ENCODE data around the gene ESRRA. TPM values are rescaled to one million over a fixed set of nuclear protein-coding genes. Genes with fewer than 3 reads are reported as not detected.

Gene ESRRA
- total and polyA plus RNA-seq, 2 of the 13 experiments (the other 11 are each of a cell fraction or from before 2014, with no cell fraction given), result 18.1 to 36.3 TPM

GRCh38 chr11:64355078-64355940, 50.0 kb downstream of the ESRRA start:
- H3K79me2 ChIP-seq (ENCODE audit: insufficient read depth, low read length), result no peaks in the 10 kb centered on the region
- POLR2A ChIA-PET, result interaction anchor here (0.6 to 6.5 kb wide), 12 partner anchors 8 to 1380 kb away, joined by 3 to 61 read pairs (median 4); partner anchors contain the start of genes ESRRA, PRDX5, RTN3 and TRMT112
- CTCF ChIA-PET (ENCODE audit: low intra/inter-chr PET ratio, low total read pairs), result interaction anchor here (0.7 to 1.2 kb wide), 5 partner anchors 10 to 49 kb away, joined by 3 to 4 read pairs (median 3); partner anchors contain the start of genes PRDX5 and TRMT112
- FAIRE-seq (peak; percentile 64), DNase-seq (ENCODE audit: low spot score) (peak; percentile 79), ATAC-seq (peak; percentile 72)
- peaks cover 56% of the 10 kb centered on the region for H3K4me1 ChIP-seq (ENCODE audit: insufficient read depth, low read length)
- in situ Hi-C loops (cut with HindIII; ENCODE audit: extremely low pct_ligation_motif_present, low pct_unique_long_range_greater_than_20kb), result no loop called here
- peak overlapping the region; percentile 42 for H3K27ac ChIP-seq (ENCODE audit: extremely low read length, insufficient read depth, low read length)
- H3K9ac ChIP-seq (ENCODE audit: insufficient read depth, low read depth, low read length), result peak overlapping the region; percentile 67
- 10% methylated on average over 14 of the region's 23 CpGs for WGBS (ENCODE audit: low lambda C conversion rate)
- no peaks in the 10 kb centered on the region; a peak in 1 of 5 replicates for H3K36me3 ChIP-seq (replicated peaks in 1 of 2; ENCODE audit: control insufficient read depth in 1 of 2, insufficient read depth in 2 of 2, low read length in 2 of 2)
- peak overlapping the region; percentile 53 to 78 (median 56) for H3K4me3 ChIP-seq (replicated peaks in 1 of 3; ENCODE audit: insufficient read depth in 1 of 3, low read depth in 2 of 3, low read length in 3 of 3)
- H4K20me1 ChIP-seq (ENCODE audit: insufficient read depth, low read length), result no peaks in the 10 kb centered on the region
- TSS peak; percentile 67 for BruUV-seq (replicated peaks)
- intact Hi-C loops (cut with micrococcal nuclease; ENCODE audit: unreplicated experiment), result no loop called here
- H3K9me3 ChIP-seq (ENCODE audit: low read length), result no peaks in the 10 kb centered on the region
- H3K4me2 ChIP-seq (ENCODE audit: low read depth, low read length), result peak overlapping the region; percentile 99
- H3K27me3 ChIP-seq (ENCODE audit: control insufficient read depth in 1 of 2, insufficient read depth in 2 of 2, low read length in 2 of 2), result peaks cover 0 to 26% of the 10 kb centered on the region in 2 experiments; a peak in 2 of 5 replicates
- no peak overlapping the region for H2AFZ ChIP-seq (ENCODE audit: low read length)
- TF ChIP-seq ZNF12 (CRISPR knock-in tag; IDR thresholded peaks at IDR 0.05) (no peak), PLRG1 (conservative IDR thresholded peaks at IDR 0.05) (no peak), KAT7 (CRISPR knock-in tag; IDR thresholded peaks at IDR 0.05; ENCODE audit: borderline replicate concordance) (0 out of 2 replicates have a peak, but pooled peaks have one; percentile 40), CREB1 (IDR thresholded peaks at IDR 0.05) (no peak), CREB1 (CRISPR knock-in tag; IDR thresholded peaks at IDR 0.05) (no peak), U2AF1 (optimal IDR thresholded peaks at IDR 0.05; ENCODE audit: low read depth, low read length) (no peak), THRA (CRISPR knock-in tag; IDR thresholded peaks at IDR 0.05; ENCODE audit: borderline replicate concordance) (no peak), ZNF510 (CRISPR knock-in tag; IDR thresholded peaks at IDR 0.05; ENCODE audit: low read depth) (no peak), NPAS2 (CRISPR knock-in tag; IDR thresholded peaks at IDR 0.05; ENCODE audit: borderline replicate concordance) (no peak), SOX5 (CRISPR knock-in tag; IDR thresholded peaks at IDR 0.05; ENCODE audit: borderline replicate concordance) (no peak), GLI4 (CRISPR knock-in tag; IDR thresholded peaks at IDR 0.05; ENCODE audit: borderline replicate concordance) (no peak), JUN (CRISPR knock-in tag; IDR thresholded peaks at IDR 0.05) (no peak), JDP2 (CRISPR knock-in tag; IDR thresholded peaks at IDR 0.05; ENCODE audit: borderline replicate concordance) (no peak), ZMYM4 (CRISPR knock-in tag; IDR thresholded peaks at IDR 0.05) (no peak; the same call in 1 of the 2 replicates), ARHGAP35 (CRISPR knock-in tag; IDR thresholded peaks at IDR 0.05; ENCODE audit: borderline replicate concordance) (no peak), CBX5 (CRISPR knock-in tag; IDR thresholded peaks at IDR 0.05; ENCODE audit: borderline replicate concordance) (peak; percentile 48; the same call in 1 of the 2 replicates), CHD4 (IDR thresholded peaks at IDR 0.05; ENCODE audit: borderline replicate concordance, low read length) (no peak), EEA1 (CRISPR knock-in tag; IDR thresholded peaks at IDR 0.05; ENCODE audit: borderline replicate concordance) (no peak), RAD21 (CRISPR knock-in tag; IDR thresholded peaks at IDR 0.05) (peak; percentile 85), ZNF710 (CRISPR knock-in tag; IDR thresholded peaks at IDR 0.05; ENCODE audit: borderline replicate concordance) (peak; percentile 40; the same call in 1 of the 2 replicates), TBX3 (IDR thresholded peaks at IDR 0.05; ENCODE audit: borderline replicate concordance) (no peak), KLF12 (CRISPR knock-in tag; IDR thresholded peaks at IDR 0.05; ENCODE audit: borderline replicate concordance) (no peak), NFYB (CRISPR knock-in tag; IDR thresholded peaks at IDR 0.05) (no peak)
